HL-60 (cell line): ENCODE measurements around the gene SLC6A11.

Source experiments
- GABPA ChIP-seq: IDR thresholded peaks from 2 replicates; pipeline ENCODE4 v1.6.1; 2012; ENCODE audit warnings: low read depth
- POLR2AphosphoS5 ChIP-seq: IDR thresholded peaks from 2 replicates; pipeline ENCODE4 v1.6.1; 2012; ENCODE audit warnings: low read depth

- TF ChIP-seq GABPA = no peak
- TF ChIP-seq POLR2AphosphoS5 = no peak
Measured at GRCh38 chr3:10982782-10983181, 166.8 kb downstream of the SLC6A11 start.
